Measurements from ENCODE around the gene FGF21. TPM values are rescaled to one million over a fixed set of nuclear protein-coding genes. Genes with fewer than 3 reads are reported as not detected.

The FGF21 gene
- total RNA-seq, 1 experiment from 2014 or later: not detected

- peak; percentile 63 for DNase-seq
- H3K9me3 ChIP-seq: no peaks in the 10 kb centered on the region
- H3K36me3 ChIP-seq: no peaks in the 10 kb centered on the region
- H3K4me3 ChIP-seq: no peak overlapping the region
- H3K27me3 ChIP-seq: no peaks in the 10 kb centered on the region
These were observed 9.9 kb upstream of the FGF21 start for GRCh38 chr19:48745208-48745995.

- no peak overlapping the region for H3K4me3 ChIP-seq
- H3K9me3 ChIP-seq: no peaks in the 10 kb centered on the region
- no peaks in the 10 kb centered on the region for H3K36me3 ChIP-seq
- no peaks in the 10 kb centered on the region for H3K27me3 ChIP-seq
- DNase-seq: no peak
These were observed 9.2 kb upstream of the FGF21 start for GRCh38 chr19:48746110-48746509.

- Histone ChIP-seq H3K36me3 (no peaks in the 10 kb centered on the region), H3K4me3 (no peak within 1 kb of the TSS), H3K27me3 (no peaks in the 10 kb centered on the region), H3K9me3 (no peaks in the 10 kb centered on the region)
- DNase-seq: no peak
These were observed 8.4 kb upstream of the FGF21 start, which contains the start of gene IZUMO1 for GRCh38 chr19:48746738-48747575. TSS of gene IZUMO1 (minus strand) at chr19:48746909. CDS start at chr19:48745859, 1,050 bp downstream.

- no peaks in the 10 kb centered on the region for H3K36me3 ChIP-seq
- no peaks in the 10 kb centered on the region for H3K27me3 ChIP-seq
- H3K4me3 ChIP-seq: no peak overlapping the region
- DNase-seq: no peak
- H3K9me3 ChIP-seq: no peaks in the 10 kb centered on the region
These were observed 5.6 kb upstream of the FGF21 start for GRCh38 chr19:48749571-48750198.

GRCh38 chr19:48750351-48750750 is 5.0 kb upstream of the FGF21 start:
- H3K9me3 ChIP-seq: no peaks in the 10 kb centered on the region
- H3K4me3 ChIP-seq: no peak overlapping the region
- no peak for DNase-seq
- H3K36me3 ChIP-seq: no peaks in the 10 kb centered on the region
- no peaks in the 10 kb centered on the region for H3K27me3 ChIP-seq

- DNase-seq: no peak
These were observed 4.4 kb upstream of the FGF21 start for GRCh38 chr19:48750771-48751504.

GRCh38 chr19:48751845-48752495 is 3.4 kb upstream of the FGF21 start:
- DNase-seq: no peak
- Histone ChIP-seq H3K27me3 (no peaks in the 10 kb centered on the region), H3K9me3 (no peaks in the 10 kb centered on the region), H3K4me3 (peak overlapping the region; percentile 24), H3K36me3 (no peaks in the 10 kb centered on the region)

More at GRCh38 chr19:48750771-48751504, 4.4 kb upstream of the FGF21 start:
- H3K4me3 ChIP-seq: no peak overlapping the region
- no peaks in the 10 kb centered on the region for H3K36me3 ChIP-seq
- no peaks in the 10 kb centered on the region for H3K27me3 ChIP-seq
- no peaks in the 10 kb centered on the region for H3K9me3 ChIP-seq

GRCh38 chr19:48752496-48753365 is 2.6 kb upstream of the FGF21 start, which contains the start of gene FUT1:
TSS of gene FUT1 (minus strand) at chr19:48752641. CDS start at chr19:48751281, 1,360 bp downstream.
- Histone ChIP-seq H3K27me3 (no peaks in the 10 kb centered on the region), H3K4me3 (peak within 1 kb of the TSS; percentile 24), H3K9me3 (no peaks in the 10 kb centered on the region), H3K36me3 (no peaks in the 10 kb centered on the region)
- peak; percentile 64 for DNase-seq

- H3K9me3 ChIP-seq: no peaks in the 10 kb centered on the region
- peaks cover 8% of the 10 kb centered on the region for H3K27me3 ChIP-seq
- no peaks in the 10 kb centered on the region for H3K36me3 ChIP-seq
- no peak overlapping the region for H3K4me3 ChIP-seq
- no peak for DNase-seq
These were observed 463 bp downstream of the FGF21 start for GRCh38 chr19:48755787-48756186.

- Histone ChIP-seq H3K4me3 (no peak overlapping the region), H3K36me3 (no peaks in the 10 kb centered on the region), H3K9me3 (no peaks in the 10 kb centered on the region), H3K27me3 (peaks cover 8% of the 10 kb centered on the region)
- DNase-seq: no peak
These were observed 888 bp downstream of the FGF21 start for GRCh38 chr19:48756212-48756611.

GRCh38 chr19:48756686-48757085 is 1.4 kb downstream of the FGF21 start:
- H3K9me3 ChIP-seq: no peaks in the 10 kb centered on the region
- H3K4me3 ChIP-seq: no peak overlapping the region
- DNase-seq: no peak
- peaks cover 8% of the 10 kb centered on the region for H3K27me3 ChIP-seq
- H3K36me3 ChIP-seq: no peaks in the 10 kb centered on the region

GRCh38 chr19:48757089-48757675 is 1.9 kb downstream of the FGF21 start:
- Histone ChIP-seq H3K27me3 (peaks cover 8% of the 10 kb centered on the region), H3K36me3 (no peaks in the 10 kb centered on the region), H3K9me3 (no peaks in the 10 kb centered on the region), H3K4me3 (no peak overlapping the region)
- no peak for DNase-seq

GRCh38 chr19:48757741-48758144 is 2.4 kb downstream of the FGF21 start:
- no peak for DNase-seq
- peaks cover 11% of the 10 kb centered on the region for H3K27me3 ChIP-seq
- H3K4me3 ChIP-seq: no peak overlapping the region
- no peaks in the 10 kb centered on the region for H3K9me3 ChIP-seq
- H3K36me3 ChIP-seq: no peaks in the 10 kb centered on the region

- Histone ChIP-seq H3K27me3 (peaks cover 25% of the 10 kb centered on the region), H3K4me3 (no peak overlapping the region), H3K36me3 (no peaks in the 10 kb centered on the region), H3K9me3 (no peaks in the 10 kb centered on the region)
- DNase-seq: no peak
These were observed 5.3 kb downstream of the FGF21 start for GRCh38 chr19:48760504-48761205.
